Right atrium auricular region (tissue), 2 donors: ENCODE results near the gene AQP7. TPM values are rescaled to one million over a fixed set of nuclear protein-coding genes. Genes with fewer than 3 reads are reported as not detected.

ENCODE experiments used
- DNase-seq: peaks from one replicate; pipeline ENCODE4 v3.0.0-alpha.2; 2019; ENCODE audit warnings: low spot score
- H3K27ac ChIP-seq, 2 donors: fragments of 200-600 bp; sonication (generic); 1 replicate in 1 of 2; 2 replicates in 1 of 2; pipeline ENCODE4 v1.5.1; 2016 to 2019
- H3K27me3 ChIP-seq, 2 donors: fragments of 200-600 bp; sonication (generic); one replicate each; pipeline versions ENCODE4 v1.5.1 to v1.6.0; 2017 to 2019
- H3K36me3 ChIP-seq: fragments of 200-600 bp; sonication (generic); one replicate; pipeline ENCODE4 v1.5.1; 2016
- H3K4me1 ChIP-seq, 2 donors: fragments of 200-600 bp; sonication (generic); one replicate each; pipeline versions ENCODE4 v1.5.1 to v1.6.0; 2017 to 2019
- H3K4me3 ChIP-seq, 2 donors: fragments of 200-600 bp; sonication (generic); 1 replicate in 1 of 2; 2 replicates in 1 of 2; pipeline ENCODE4 v1.5.1; 2017 to 2019; ENCODE audit warnings: mild to moderate bottlenecking in 1 of 2, moderate library complexity in 1 of 2
- H3K9me3 ChIP-seq, 2 donors: fragments of 200-600 bp; sonication (generic); one replicate each; pipeline ENCODE4 v1.5.1; 2019
- total RNA-seq, 2 donors: library from RNA; depleted of rRNA; stranded (reverse); fragments of >200 nt; gene quantifications; one replicate each; pipeline ENCODE4 v1.1.0, GENCODE V29; 2016
- TF ChIP-seq, protein P1 (sequence below), 2 donors: fragments of 200-600 bp; sonication (generic); IDR thresholded peaks; one replicate each; pipeline ENCODE4 v1.5.1; 2019; ENCODE audit warnings: antibody characterized with exemption in 2 of 2

The AQP7 gene
- total RNA-seq, 2 donors from 2014 or later: 58.4 to 74.9 TPM

DNA sequence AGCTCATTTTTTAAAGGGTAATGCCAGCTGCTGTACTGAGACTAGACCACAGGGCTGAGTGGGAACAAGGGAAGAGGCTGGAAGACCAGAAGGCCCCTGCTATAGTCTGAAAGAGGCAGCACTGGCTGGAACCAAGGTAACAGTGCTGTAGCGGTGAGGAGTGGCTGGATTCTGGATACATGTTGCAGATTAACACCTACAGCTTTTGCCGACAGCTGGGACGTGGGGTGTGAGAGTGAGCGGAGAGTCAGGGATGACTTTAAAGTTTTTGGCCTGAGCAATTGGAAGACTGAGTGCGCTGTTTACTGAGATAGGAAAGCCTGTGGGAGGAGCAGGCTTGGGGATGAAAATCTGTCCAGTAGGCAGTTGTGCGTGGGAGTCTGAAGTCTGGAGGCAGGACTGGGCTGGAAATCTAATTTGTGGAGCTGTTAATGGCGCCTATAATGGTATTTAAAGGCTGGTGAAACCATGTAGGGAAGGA, 26.5 kb downstream of the AQP7 start:
- H3K9me3 ChIP-seq: no peaks in the 10 kb centered on the region
- no peak overlapping the region for H3K4me3 ChIP-seq
- no peaks in the 10 kb centered on the region for H3K27me3 ChIP-seq
- no peak for DNase-seq
- TF ChIP-seq, protein P1, sequence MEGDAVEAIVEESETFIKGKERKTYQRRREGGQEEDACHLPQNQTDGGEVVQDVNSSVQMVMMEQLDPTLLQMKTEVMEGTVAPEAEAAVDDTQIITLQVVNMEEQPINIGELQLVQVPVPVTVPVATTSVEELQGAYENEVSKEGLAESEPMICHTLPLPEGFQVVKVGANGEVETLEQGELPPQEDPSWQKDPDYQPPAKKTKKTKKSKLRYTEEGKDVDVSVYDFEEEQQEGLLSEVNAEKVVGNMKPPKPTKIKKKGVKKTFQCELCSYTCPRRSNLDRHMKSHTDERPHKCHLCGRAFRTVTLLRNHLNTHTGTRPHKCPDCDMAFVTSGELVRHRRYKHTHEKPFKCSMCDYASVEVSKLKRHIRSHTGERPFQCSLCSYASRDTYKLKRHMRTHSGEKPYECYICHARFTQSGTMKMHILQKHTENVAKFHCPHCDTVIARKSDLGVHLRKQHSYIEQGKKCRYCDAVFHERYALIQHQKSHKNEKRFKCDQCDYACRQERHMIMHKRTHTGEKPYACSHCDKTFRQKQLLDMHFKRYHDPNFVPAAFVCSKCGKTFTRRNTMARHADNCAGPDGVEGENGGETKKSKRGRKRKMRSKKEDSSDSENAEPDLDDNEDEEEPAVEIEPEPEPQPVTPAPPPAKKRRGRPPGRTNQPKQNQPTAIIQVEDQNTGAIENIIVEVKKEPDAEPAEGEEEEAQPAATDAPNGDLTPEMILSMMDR (IDR thresholded peaks at IDR 0.05): no peak
- H3K36me3 ChIP-seq: peaks cover 6% of the 10 kb centered on the region
- H3K4me1 ChIP-seq: peaks cover 0 to 44% of the 10 kb centered on the region in 2 donors
- H3K27ac ChIP-seq: peak overlapping the region; percentile 76 to 78

DNA sequence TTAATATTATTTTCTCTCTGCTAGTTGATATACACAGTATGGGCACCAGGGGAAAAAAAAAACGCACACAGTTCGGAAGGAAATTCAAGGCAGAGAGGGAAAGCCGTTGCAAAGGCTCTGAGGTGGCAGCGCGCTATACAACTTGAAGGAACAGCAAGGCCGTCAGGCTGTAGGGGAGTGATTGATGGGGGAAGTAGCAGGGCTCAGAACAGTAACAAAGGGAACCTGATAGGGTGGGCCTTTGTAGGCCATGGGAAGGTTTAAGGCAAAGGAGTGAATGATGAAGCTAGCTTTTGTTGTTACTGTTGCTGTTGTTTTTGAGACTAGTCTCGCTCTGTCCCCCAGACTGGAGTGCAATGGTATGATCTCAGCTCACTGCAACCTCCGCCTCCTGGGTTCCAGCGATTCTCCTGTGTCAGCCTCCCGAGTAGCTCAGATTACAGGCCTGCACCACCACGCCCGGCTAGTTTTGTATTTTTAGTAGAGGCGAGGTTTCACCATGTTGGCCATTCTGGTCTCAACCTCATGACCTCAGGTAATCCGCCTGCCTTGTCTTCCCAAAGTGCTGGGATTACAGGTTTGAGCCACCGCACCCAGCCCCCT, 27.0 kb downstream of the AQP7 start:
- no peaks in the 10 kb centered on the region for H3K27me3 ChIP-seq
- TF ChIP-seq, protein P1 (IDR thresholded peaks at IDR 0.05): peak in 1 of 2 donors; percentile 51
- H3K9me3 ChIP-seq: no peaks in the 10 kb centered on the region
- H3K4me3 ChIP-seq: peak overlapping the region in 1 of 2 donors; percentile 18
- peak overlapping the region; percentile 76 to 78 for H3K27ac ChIP-seq
- H3K36me3 ChIP-seq: peaks cover 12% of the 10 kb centered on the region
- DNase-seq: no peak
- peaks cover 0 to 39% of the 10 kb centered on the region in 2 donors for H3K4me1 ChIP-seq

DNA sequence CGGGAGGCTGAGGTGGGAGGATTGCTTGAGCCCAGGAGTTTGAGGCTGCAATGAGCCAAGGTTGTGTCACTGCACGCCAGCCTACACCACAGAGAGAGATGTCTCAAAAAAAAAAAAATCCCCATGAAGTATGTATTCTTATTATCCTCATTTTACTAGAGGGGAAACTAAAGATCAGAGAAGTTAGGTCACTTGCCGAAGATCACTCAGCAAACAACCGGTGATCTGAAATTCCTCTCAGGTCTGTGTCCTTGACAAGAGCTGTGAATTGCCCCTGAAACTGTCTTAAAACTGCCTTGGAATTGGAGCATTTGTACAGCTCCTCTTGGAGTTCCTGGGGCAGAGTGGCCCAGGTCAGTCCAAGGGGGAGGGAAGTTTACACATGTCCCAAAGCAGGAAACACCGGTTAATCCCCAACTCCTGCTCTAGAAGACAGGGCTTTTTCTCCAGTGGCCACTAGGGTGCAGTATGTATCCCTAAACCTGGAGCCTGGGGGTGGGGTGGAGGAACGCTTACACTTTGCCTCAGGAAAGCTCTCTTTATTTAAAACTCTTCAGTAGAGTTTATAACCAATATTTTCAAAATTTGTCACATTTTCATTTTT, 27.6 kb downstream of the AQP7 start:
- peak overlapping the region in 1 of 2 donors; percentile 18 for H3K4me3 ChIP-seq
- peak overlapping the region; percentile 76 to 78 for H3K27ac ChIP-seq

DNA sequence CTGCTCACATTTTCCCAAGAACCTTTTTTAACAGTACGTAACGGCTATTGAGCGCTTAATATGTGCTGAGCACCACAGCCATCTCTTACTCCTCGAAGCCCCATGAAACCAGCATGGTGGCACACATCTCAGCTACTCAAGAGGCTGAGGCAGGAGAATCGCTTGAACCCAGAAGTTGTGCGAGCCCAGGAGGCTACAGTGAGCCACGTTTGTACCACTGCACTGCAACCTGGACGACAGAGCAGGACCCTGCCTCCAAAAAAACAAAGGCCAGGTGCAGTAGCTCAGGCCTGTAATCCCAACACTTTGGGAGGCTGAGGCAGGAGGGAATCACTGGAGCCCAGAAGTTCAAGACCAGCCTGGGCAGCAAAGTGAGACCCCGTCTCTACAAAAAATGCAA, 28.2 kb downstream of the AQP7 start:
- DNase-seq: no peak
- no peak overlapping the region for H3K4me3 ChIP-seq
- H3K27me3 ChIP-seq: no peaks in the 10 kb centered on the region
- TF ChIP-seq, protein P1 (IDR thresholded peaks at IDR 0.05): no peak
- peaks cover 23% of the 10 kb centered on the region for H3K36me3 ChIP-seq
- no peaks in the 10 kb centered on the region for H3K9me3 ChIP-seq
- no peak overlapping the region for H3K27ac ChIP-seq
- peaks cover 0 to 27% of the 10 kb centered on the region in 2 donors for H3K4me1 ChIP-seq

More for the DNA sequence above, 27.6 kb downstream of the AQP7 start:
- no peaks in the 10 kb centered on the region for H3K9me3 ChIP-seq
- H3K4me1 ChIP-seq: peaks cover 0 to 33% of the 10 kb centered on the region in 2 donors
- TF ChIP-seq, protein P1 (IDR thresholded peaks at IDR 0.05): peak; percentile 77 to 92
- H3K27me3 ChIP-seq: no peaks in the 10 kb centered on the region
- peak; percentile 86 for DNase-seq
- H3K36me3 ChIP-seq: peaks cover 18% of the 10 kb centered on the region

DNA sequence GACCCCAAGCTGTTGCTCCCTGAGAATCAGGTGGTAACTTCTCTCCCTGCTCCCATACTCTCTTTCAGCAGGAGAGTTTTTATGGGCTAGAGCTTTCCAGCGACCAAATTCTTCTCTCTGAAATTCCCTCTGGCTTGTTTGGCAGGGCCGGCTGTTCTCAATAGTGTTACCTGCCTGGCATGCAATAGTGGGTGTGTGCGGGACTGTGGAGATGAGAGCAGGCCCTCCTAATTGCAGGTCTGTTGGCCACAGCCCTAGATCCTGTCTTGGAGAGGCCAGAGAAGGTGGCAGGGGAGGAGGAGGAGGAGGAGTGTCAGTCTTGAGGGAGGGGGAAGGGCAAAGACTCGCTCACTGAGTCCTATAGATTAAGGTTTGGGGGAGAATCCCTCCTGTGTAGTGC, 29.5 kb downstream of the AQP7 start:
- no peak for DNase-seq
- TF ChIP-seq, protein P1 (IDR thresholded peaks at IDR 0.05): no peak
- H3K4me1 ChIP-seq: peaks cover 0 to 26% of the 10 kb centered on the region in 2 donors
- H3K27me3 ChIP-seq: no peaks in the 10 kb centered on the region
- H3K27ac ChIP-seq: no peak overlapping the region
- H3K36me3 ChIP-seq: peaks cover 32% of the 10 kb centered on the region
- no peaks in the 10 kb centered on the region for H3K9me3 ChIP-seq
- no peak overlapping the region for H3K4me3 ChIP-seq
